ENCODE results near the gene RAD52. TPM values are rescaled to one million over a fixed set of nuclear protein-coding genes. Genes with fewer than 3 reads are reported as not detected.

Gene RAD52
- total RNA-seq, 3 donors from 2014 or later: 13.3 to 30.6 (median 19.0) TPM

- H3K36me3 ChIP-seq: no peaks in the 10 kb centered on the region
- no peak overlapping the region for H3K27ac ChIP-seq
- TF ChIP-seq, protein P1, sequence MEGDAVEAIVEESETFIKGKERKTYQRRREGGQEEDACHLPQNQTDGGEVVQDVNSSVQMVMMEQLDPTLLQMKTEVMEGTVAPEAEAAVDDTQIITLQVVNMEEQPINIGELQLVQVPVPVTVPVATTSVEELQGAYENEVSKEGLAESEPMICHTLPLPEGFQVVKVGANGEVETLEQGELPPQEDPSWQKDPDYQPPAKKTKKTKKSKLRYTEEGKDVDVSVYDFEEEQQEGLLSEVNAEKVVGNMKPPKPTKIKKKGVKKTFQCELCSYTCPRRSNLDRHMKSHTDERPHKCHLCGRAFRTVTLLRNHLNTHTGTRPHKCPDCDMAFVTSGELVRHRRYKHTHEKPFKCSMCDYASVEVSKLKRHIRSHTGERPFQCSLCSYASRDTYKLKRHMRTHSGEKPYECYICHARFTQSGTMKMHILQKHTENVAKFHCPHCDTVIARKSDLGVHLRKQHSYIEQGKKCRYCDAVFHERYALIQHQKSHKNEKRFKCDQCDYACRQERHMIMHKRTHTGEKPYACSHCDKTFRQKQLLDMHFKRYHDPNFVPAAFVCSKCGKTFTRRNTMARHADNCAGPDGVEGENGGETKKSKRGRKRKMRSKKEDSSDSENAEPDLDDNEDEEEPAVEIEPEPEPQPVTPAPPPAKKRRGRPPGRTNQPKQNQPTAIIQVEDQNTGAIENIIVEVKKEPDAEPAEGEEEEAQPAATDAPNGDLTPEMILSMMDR (IDR thresholded peaks at IDR 0.05): no peak
- TF ChIP-seq POLR2AphosphoS5 (IDR thresholded peaks at IDR 0.05): no peak
- TF ChIP-seq POLR2A (IDR thresholded peaks at IDR 0.05): no peak
- intact Hi-C loops (cut with DNase I; ENCODE audit: low total_unique reads): no loop called here
- no peak overlapping the region for H3K4me3 ChIP-seq
- H3K27me3 ChIP-seq: no peaks in the 10 kb centered on the region
- no peak for DNase-seq (ENCODE audit: low spot score in 2 of 2)
- H3K9me3 ChIP-seq: no peaks in the 10 kb centered on the region
- H3K4me1 ChIP-seq: no peaks in the 10 kb centered on the region
Measured at GRCh38 chr12:974271-974862, 24.9 kb upstream of the RAD52 start.

- no peak overlapping the region for H3K4me3 ChIP-seq
- H3K27ac ChIP-seq: no peak overlapping the region
- no peaks in the 10 kb centered on the region for H3K9me3 ChIP-seq
- no peaks in the 10 kb centered on the region for H3K27me3 ChIP-seq
- TF ChIP-seq POLR2A (IDR thresholded peaks at IDR 0.05) (no peak), POLR2AphosphoS5 (IDR thresholded peaks at IDR 0.05) (no peak)
- TF ChIP-seq, protein P1 (IDR thresholded peaks at IDR 0.05): no peak
- intact Hi-C loops (cut with DNase I; ENCODE audit: low total_unique reads): no loop called here
- H3K4me1 ChIP-seq: no peaks in the 10 kb centered on the region
- DNase-seq (ENCODE audit: low spot score in 2 of 2): no peak
- no peaks in the 10 kb centered on the region for H3K36me3 ChIP-seq
Measured at GRCh38 chr12:971991-972390, 22.5 kb upstream of the RAD52 start.

DNA sequence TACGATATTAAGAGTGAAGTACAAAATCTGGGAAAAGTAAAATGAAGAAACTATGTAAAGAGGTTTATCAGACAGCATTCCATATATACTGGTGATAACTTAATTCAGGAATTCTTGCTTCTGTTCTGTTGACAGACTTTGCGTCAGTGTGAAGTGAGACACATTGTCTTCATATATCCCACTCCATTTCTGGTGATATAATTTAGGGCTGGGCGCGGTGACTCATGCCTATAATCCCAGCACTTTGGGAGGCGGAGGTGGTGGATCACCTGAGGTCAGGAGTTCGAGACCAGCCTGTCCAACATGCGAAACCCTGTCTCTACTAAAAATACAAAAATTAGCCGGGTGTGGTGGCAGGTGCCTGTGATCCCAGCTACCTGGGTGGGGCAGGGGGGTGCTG is 20.3 kb upstream of the RAD52 start:
- DNase-seq (ENCODE audit: low spot score in 2 of 2): no peak
- no peak overlapping the region for H3K4me3 ChIP-seq
- H3K4me1 ChIP-seq: no peaks in the 10 kb centered on the region
- no peaks in the 10 kb centered on the region for H3K27me3 ChIP-seq
- TF ChIP-seq POLR2AphosphoS5 (IDR thresholded peaks at IDR 0.05) (no peak), POLR2A (IDR thresholded peaks at IDR 0.05) (no peak)
- TF ChIP-seq, protein P1 (IDR thresholded peaks at IDR 0.05): no peak
- H3K36me3 ChIP-seq: no peaks in the 10 kb centered on the region
- intact Hi-C loops (cut with DNase I; ENCODE audit: low total_unique reads): no loop called here
- H3K9me3 ChIP-seq: no peaks in the 10 kb centered on the region
- H3K27ac ChIP-seq: no peak overlapping the region

GRCh38 chr12:968545-968944 is 19.1 kb upstream of the RAD52 start:
- DNase-seq (ENCODE audit: low spot score in 2 of 2): no peak
- H3K36me3 ChIP-seq: no peaks in the 10 kb centered on the region
- intact Hi-C loops (cut with DNase I; ENCODE audit: low total_unique reads): no loop called here

DNA sequence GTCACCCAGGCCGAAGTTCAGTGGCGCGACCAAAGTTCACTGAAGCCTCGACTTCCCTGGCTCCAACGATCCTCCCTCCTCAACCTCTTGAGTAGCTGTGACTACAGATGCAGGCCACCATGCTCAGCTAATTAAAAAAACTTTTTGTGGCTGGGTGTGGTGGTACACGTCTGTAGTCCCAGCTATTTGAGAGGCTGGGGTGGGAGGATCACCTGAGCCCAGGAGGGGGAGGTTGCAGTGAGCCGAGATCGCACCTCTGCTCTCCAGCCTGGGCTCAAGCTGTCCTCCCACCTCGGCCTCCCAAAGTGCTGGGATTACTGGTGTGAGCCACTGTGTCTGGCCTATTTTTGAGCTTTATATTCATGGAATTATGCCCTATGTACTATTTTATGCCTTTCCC is 18.1 kb upstream of the RAD52 start:
- Histone ChIP-seq H3K27ac (no peak overlapping the region), H3K4me3 (no peak overlapping the region), H3K9me3 (no peaks in the 10 kb centered on the region), H3K36me3 (no peaks in the 10 kb centered on the region), H3K4me1 (no peaks in the 10 kb centered on the region), H3K27me3 (no peaks in the 10 kb centered on the region)
- TF ChIP-seq POLR2A (IDR thresholded peaks at IDR 0.05) (no peak), POLR2AphosphoS5 (IDR thresholded peaks at IDR 0.05) (no peak)
- TF ChIP-seq, protein P1 (IDR thresholded peaks at IDR 0.05): no peak
- no peak for DNase-seq (ENCODE audit: low spot score in 2 of 2)
- intact Hi-C loops (cut with DNase I; ENCODE audit: low total_unique reads): no loop called here

More at GRCh38 chr12:968545-968944, 19.1 kb upstream of the RAD52 start:
- no peaks in the 10 kb centered on the region for H3K4me1 ChIP-seq
- TF ChIP-seq POLR2AphosphoS5 (IDR thresholded peaks at IDR 0.05): no peak
- TF ChIP-seq, protein P1 (IDR thresholded peaks at IDR 0.05): no peak
- no peaks in the 10 kb centered on the region for H3K27me3 ChIP-seq
- H3K9me3 ChIP-seq: no peaks in the 10 kb centered on the region
- no peak overlapping the region for H3K27ac ChIP-seq
- no peak overlapping the region for H3K4me3 ChIP-seq
